HG03520 (cell line): Measurements from ENCODE around the gene LPAR2.
"Not testable (repeated sequence)": the region's sequence is repeated elsewhere in the genome, so short reads cannot be mapped to it uniquely, and the experiment has no call there.

Experiments
- ATAC-seq: cut with Tn5 transposase; IDR thresholded peaks from one replicate; pipeline ENCODE4 v1.9.1; 2021; ENCODE audit warnings: mild to moderate bottlenecking, moderate library complexity; ENCODE audit not compliant: unreplicated experiment

Gene LPAR2

GRCh38 chr19:19633711-19634515 lies 5.9 kb upstream of the LPAR2 start:
- ATAC-seq = no peak

DNA sequence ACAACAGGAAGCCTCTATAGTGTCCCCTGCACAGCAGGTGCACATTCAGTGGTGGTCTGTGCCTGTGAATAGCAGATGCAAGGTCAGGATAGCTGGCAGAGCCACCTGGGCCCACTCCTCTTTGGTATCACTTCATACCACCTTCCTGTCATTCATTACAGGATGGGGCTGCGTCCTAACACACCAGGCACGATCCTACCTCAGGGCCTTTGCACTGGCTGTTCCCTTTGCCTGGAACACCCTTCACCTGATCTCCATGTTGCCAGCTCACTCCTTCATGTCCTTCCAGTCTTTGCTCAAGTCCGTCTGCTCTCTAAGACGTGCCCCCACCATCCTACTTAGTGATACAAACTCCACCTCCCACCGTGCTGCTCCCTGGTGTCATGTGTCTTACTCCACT lies 4.6 kb upstream of the LPAR2 start:
- no peak for ATAC-seq

DNA sequence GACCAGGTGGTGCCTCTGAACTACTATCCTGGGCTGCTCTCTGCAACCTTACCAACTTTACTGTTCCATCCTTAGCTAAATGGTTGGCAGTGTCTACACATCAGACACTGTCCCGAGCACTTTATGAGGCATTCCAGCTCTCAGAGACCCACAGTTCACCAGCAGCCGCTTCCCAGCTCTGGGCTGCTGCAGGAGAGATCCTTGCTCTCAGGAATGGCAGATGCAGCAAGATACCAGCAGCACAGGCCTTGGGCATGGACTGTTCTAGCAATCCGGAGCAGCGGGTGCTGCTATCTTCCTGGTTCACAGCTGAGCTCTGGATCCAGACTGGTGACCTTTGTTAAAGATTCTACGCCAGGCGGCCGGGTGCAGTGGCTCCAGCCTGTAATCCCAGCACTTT lies 3.3 kb upstream of the LPAR2 start:
- ATAC-seq = no peak

DNA sequence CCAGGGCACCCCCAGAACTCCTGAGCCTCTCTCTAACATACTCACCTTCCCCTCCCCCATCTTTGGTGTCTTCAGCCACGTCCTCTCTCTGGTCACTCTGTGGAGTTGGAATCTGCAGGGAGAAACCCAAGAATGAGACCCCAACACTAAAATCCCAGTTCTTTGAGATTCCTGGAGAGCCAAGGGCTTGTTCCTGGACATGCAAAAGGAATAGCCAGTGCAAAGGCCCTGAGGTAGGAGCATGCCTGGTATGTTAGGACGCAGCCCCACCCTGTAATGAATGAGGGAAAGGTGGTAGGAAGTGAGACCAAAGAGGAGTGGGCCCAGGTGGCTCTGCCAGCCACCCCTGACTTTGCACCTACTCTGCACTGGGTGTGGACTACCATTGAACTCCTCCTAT lies 2.4 kb upstream of the LPAR2 start:
- ATAC-seq = no peak

- ATAC-seq = no peak
Measured at GRCh38 chr19:19630062-19630414, 2.0 kb upstream of the LPAR2 start.

DNA sequence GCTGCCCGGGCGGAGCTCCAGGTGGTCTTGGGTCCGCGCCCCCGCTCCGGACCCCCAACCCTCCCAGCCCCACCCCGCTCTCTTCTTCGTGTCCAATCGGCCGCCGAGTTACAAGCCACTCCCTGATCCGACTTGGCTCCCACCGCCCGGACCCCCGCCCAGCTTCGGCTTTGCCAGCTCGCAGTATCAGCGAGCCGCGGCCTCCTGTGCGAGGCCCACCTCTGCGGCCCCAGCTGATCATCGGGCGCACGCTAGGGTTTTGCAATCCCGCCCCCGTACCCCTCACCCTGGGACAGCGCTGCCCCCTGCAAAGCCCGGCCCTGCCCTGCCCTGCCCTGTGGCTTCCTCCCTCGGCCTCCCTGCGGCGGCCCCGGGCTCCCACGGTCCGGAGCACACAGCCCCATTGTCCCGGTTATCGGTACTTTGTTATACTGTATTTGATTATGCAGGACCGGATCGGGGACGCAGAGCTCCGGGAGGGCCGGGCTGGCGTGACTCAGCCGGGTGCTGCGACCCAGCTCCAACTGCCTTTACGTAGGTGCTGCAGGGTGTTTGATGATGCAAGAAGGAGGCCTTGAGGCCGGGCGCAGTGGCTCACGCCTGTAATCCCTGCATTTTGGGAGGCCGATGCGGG lies 598 bp upstream of the LPAR2 start:
- ATAC-seq = no peak

GRCh38 chr19:19626516-19627472 lies 1.2 kb downstream of the LPAR2 start:
- no peak for ATAC-seq

DNA sequence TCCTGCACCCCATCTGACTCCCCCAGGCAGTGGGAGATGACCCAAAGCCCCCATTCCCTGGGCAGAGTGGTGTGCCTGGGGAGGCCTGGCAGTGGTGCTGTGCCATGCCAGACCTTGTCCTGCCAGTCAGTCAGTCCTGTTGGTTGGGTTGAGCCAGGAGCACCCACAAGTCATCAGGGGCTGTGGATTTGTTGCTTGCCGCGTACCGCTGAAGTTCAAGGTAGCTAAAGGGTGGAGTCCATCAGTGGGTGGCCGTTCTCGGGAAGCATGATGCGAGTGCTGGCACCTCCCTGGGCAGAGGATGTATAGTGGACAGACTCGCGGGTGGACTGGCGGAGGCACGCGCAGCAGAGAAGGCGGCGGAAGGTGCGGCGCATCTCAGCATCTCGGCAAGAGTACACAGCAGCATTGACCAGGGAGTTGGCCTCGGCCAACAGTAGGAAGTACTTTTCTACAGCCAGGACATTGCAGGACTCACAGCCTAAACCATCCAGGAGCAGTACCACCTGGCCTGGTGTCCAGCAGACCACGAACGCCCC lies 3.9 kb downstream of the LPAR2 start:
- ATAC-seq = no peak

DNA sequence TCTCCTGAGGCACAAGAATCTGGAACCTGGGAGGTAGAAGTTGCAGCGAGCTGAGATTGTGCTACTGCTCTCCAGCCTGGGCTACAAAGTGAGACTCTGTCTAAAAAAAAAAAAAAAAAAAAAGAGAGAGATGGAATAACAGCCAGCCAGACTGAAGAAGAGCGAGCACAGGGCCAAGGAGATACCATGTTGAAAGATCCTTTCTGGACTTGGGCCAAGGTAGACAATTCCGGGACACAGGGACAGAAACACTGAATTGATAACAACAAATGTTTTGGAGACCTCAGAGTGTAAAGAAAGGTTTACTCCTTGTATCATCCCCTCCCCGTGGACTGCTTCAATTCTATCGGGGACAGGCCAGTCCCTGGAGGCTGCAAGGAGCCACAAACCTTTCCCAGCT lies 4.6 kb downstream of the LPAR2 start:
- ATAC-seq = no peak

DNA sequence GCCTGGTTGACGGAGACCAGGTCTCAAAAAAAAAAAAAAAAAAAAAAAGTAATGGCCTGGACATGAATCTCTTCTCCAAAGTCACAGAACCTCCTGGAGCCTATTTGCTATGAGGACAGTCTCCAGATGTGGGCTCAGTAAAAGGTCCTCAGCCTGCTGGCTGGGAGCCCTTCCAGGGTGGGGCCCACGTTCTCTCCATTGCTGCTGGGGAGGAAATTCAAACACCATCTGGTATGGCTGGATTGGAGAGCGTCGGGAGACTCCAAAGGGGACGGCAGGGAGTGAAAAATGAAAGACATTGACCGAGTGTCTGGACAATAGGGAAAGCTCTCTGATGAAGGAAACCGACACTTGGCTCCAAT lies 8.2 kb downstream of the LPAR2 start:
- ATAC-seq = no peak

DNA sequence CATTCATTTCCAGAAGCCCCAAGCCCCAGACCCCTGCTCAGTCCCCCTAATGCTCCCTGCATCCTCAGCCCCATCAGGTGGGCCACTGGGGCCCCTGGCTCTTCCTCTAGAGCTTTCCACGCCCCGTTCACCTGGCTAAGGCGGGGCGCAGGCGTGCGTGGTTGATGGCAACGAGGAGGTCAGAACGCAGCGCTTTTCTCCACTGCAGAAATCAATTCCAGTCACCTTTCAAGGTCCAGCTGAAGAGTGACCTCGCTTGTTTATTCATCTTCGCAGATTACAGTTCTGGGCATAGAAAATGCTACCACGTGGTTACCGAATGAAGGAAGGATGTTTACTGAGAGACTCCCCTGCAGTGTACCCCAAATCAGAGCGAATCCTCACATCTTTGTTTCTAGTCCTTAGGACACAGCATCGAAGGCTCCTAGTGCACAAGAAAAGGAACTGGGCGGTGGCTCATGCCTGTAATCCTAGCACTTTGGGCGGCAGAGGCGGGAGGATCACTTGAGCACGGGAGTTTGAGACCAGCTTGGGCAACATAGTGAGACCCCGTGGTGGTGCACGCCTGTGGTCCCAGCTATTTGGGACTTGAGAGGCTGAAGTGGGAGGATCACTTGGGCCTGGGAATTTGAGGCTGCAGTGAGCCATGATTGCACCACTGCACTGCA lies 8.7 kb downstream of the LPAR2 start:
- ATAC-seq = no peak

DNA sequence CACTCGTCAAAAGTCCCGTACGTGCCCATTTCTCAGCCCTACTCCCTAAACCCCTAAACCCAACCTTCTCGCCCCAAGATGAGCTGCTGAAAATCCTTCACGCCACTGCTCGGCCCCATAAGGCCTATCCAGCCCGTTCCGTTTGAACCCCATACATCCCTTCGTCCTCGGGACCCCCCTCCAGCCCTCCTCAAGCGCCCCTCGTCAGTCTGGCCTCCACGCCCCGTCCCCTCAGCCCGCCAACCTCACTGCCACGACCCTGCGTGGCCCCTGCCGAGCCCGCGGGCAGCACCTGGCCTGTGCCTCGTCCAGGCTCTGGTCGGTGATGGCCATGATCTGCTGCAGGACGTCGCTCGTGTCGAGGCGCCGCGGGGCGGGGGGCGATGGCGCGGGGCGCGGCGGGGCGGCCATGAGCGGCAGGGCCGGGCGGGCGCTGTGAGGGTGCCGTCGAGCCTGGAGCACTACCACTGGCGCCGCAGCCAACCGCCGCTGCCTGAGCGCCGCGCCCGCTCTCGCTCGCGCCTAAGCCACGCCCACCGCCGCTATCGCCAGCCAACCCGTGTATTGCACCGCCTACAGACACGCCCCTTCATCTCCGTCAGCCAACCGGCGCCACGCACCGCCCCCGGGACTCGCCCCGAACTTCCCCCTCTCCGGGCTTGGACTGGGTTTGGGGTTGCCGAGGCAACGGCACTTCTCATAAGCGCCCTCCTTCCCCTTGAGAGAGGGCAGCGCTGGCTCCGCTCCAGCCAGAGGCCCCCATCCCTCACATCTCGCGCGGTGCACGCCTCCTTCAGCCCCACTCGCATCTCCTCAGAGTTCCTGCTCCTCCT lies 9.6 kb downstream of the LPAR2 start, which contains the start of gene PBX4:
TSS of gene PBX4 (minus strand) at position 469 of the 833 bp plus-strand sequence. CDS start at position 411, 58 bp downstream.
- peak; percentile 92 for ATAC-seq

- no peak for ATAC-seq
Measured at GRCh38 chr19:19615086-19615485, 12.9 kb downstream of the LPAR2 start.

GRCh38 chr19:19613506-19613905 lies 14.5 kb downstream of the LPAR2 start:
- no peak for ATAC-seq

DNA sequence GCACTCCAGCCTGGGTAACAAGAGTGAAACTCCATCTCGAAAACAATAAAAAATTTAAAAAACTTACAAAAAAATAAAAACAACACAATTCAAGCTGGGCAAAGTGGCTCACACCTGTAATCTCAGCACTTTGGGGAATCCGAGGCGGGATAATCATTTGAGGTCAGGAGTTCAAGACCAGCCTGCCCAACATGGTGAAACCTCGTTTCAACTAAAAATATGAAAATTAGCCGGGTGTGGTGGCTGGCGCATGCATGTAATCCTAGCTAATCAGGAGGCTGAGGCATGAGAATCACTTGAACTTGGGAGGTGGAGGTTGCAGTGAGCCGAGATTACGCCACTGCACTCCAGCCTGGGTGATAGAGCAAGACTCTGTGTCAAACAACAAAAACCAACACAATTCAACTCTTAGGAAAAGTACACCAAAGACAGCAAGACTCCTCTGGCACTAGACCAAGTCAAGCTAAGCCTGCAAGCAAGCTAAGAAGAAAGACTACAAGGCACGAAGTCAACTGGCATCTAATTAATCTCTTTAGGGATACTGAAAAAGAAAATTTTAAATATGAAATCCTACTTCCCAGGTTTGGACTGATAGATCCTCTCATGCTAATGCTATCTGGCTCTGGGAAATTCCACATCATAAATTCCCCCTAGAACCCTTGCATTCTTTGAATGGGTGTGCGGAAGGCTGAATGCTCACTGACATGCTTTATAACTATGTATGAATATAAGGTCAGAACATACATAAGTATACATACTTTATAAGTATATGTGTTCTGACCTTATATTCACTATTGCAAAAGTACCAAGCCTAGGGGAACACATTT lies 17.4 kb downstream of the LPAR2 start:
- no peak for ATAC-seq

DNA sequence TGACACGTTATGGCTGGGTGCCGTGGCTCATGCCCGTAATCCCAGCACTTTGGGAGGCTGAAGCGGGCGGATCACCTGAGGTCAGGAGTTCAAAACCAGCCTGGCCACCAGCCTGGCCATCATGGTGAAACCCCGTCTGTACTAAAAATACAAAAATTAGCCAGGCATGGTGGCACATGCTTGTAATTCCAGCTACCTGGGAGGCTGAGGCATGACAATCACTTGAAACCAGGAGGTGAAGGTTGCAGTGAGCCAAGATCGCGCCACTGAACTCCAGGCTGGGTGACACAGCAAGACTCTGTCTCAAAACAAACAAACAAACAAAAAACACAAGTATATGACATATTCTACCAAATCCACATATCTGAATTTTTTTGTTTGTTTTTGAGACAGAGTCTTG lies 21.3 kb downstream of the LPAR2 start:
- not testable (repeated sequence) for ATAC-seq

- no peak for ATAC-seq
Measured at GRCh38 chr19:19606021-19606420, 22.0 kb downstream of the LPAR2 start.

DNA sequence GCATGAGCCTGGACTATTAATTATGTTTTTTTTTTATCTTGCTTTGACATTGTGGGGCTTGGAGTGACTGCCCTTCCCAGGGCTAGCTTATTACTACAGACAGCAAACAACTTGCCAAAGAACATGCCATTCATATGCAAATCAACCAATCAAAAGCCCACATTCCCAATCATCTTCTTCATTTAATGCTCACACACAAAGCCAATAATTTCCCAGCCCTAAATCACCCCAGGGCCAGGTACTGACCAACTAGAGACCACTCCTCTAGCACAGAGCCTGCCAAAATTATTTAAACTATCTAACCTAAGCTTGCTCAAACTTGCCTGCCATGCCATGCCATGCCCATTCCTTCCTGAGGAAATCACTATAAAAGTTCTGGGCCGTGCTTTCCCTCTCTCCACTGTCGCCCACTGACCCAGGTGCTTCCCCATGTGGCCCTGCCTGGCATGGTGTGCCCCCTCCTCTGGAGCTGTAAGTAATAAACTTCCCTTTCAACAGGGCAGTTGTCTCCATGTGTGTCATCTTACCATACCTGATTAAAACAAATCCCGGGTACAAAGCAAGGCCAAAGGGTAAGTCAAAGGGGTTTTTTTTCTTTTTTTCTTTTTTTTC lies 25.2 kb downstream of the LPAR2 start:
- ATAC-seq = no peak
